Measurements from ENCODE around the gene PIP5K1B.

- TF ChIP-seq, protein P1, sequence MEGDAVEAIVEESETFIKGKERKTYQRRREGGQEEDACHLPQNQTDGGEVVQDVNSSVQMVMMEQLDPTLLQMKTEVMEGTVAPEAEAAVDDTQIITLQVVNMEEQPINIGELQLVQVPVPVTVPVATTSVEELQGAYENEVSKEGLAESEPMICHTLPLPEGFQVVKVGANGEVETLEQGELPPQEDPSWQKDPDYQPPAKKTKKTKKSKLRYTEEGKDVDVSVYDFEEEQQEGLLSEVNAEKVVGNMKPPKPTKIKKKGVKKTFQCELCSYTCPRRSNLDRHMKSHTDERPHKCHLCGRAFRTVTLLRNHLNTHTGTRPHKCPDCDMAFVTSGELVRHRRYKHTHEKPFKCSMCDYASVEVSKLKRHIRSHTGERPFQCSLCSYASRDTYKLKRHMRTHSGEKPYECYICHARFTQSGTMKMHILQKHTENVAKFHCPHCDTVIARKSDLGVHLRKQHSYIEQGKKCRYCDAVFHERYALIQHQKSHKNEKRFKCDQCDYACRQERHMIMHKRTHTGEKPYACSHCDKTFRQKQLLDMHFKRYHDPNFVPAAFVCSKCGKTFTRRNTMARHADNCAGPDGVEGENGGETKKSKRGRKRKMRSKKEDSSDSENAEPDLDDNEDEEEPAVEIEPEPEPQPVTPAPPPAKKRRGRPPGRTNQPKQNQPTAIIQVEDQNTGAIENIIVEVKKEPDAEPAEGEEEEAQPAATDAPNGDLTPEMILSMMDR (conservative IDR thresholded peaks at IDR 0.05; ENCODE audit: low read length), result no peak
- no peak for TF ChIP-seq EZH2phosphoT487 (IDR thresholded peaks at IDR 0.05; ENCODE audit: borderline replicate concordance)
Measured at GRCh38 chr9:68775003-68775730, 70.1 kb downstream of the PIP5K1B start.

Measured in Loucy (cell line).